ENCODE measurements around the gene MYLK3.

MYLK3 gene

DNA sequence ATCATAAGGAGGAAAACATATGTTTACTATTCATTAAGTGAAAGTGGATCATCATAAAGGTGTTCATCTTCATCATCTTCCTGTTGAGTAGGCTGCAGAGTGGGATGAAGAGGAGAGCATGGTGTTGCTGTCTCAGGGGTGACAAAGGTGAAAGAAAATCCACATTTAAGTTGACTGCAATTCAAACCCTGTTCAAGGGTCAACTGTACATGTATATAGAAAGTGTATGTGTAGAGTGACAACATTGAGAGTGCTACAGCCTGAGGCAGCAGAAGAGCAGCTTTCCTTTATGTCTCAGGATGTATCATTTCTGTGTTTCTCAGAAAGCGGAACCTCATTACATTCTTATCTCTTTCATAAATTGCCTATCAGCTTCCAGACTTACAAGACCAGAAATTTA lies 41.5 kb downstream of the MYLK3 start:
- no peak for DNase-seq (ENCODE audit: extremely low read depth, low read depth)
- TF ChIP-seq, protein P1, sequence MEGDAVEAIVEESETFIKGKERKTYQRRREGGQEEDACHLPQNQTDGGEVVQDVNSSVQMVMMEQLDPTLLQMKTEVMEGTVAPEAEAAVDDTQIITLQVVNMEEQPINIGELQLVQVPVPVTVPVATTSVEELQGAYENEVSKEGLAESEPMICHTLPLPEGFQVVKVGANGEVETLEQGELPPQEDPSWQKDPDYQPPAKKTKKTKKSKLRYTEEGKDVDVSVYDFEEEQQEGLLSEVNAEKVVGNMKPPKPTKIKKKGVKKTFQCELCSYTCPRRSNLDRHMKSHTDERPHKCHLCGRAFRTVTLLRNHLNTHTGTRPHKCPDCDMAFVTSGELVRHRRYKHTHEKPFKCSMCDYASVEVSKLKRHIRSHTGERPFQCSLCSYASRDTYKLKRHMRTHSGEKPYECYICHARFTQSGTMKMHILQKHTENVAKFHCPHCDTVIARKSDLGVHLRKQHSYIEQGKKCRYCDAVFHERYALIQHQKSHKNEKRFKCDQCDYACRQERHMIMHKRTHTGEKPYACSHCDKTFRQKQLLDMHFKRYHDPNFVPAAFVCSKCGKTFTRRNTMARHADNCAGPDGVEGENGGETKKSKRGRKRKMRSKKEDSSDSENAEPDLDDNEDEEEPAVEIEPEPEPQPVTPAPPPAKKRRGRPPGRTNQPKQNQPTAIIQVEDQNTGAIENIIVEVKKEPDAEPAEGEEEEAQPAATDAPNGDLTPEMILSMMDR (IDR thresholded peaks at IDR 0.05; ENCODE audit: low read depth, low read length): no peak

DNA sequence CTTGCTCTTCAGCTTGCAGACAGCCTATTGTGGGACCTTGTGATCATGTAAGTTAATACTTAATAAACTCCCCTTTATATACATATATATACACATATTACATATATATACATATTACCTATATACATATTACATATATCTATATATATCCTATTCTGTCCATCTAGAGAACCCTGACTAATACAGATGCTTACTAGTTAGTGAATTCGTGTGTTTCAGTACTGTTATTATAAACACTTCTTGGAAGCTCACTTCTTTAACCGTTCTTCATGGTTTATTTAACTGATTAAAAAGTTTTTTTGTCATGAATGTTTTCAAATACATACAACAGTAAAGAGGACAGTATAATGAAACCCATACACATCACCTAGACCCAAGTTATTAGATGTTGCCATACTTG lies 46.1 kb downstream of the MYLK3 start:
- TF ChIP-seq, protein P1 (IDR thresholded peaks at IDR 0.05; ENCODE audit: low read depth, low read length): no peak
- DNase-seq (ENCODE audit: extremely low read depth, low read depth): no peak

DNA sequence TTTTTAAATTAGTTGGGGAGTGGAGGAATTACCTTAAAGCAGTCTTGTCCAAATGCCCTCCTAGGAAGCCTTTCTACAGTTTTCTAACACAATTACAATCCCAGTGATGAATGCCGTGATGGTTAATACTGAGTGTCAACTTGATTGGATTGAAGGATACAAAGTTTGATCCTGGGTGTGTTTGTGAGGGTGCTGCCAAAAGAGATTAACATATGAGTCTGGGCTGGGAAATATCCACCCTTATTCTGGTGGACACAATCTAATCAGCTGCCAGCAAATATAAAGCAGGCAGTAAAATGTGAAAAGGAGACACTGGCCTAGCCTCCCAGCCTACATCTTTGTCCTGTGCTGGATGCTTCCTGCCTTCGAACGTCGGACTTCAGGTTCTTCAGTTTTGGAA lies 46.5 kb downstream of the MYLK3 start:
- DNase-seq (ENCODE audit: extremely low read depth, low read depth): no peak
- TF ChIP-seq, protein P1 (IDR thresholded peaks at IDR 0.05; ENCODE audit: low read depth, low read length): no peak

DNA sequence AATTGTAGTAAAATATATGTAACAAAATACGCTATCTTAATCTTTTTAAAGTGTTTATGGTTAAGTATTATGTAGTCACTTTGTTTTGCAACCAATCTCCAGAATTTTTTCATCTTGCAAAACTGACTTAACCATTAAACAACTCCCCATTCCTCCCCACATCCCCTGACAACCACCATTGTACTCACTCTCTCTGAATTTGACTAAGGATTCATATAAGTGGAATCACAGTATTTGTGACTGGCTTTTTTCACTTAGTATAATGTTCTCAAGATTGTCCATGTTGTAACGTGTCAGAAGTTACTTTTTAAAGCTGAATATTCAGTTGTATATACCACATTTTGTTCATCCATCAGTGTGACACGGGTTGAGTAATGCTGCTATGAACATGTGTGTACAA lies 48.1 kb downstream of the MYLK3 start:
- TF ChIP-seq, protein P1 (IDR thresholded peaks at IDR 0.05; ENCODE audit: low read depth, low read length): no peak
- no peak for DNase-seq (ENCODE audit: extremely low read depth, low read depth)

DNA sequence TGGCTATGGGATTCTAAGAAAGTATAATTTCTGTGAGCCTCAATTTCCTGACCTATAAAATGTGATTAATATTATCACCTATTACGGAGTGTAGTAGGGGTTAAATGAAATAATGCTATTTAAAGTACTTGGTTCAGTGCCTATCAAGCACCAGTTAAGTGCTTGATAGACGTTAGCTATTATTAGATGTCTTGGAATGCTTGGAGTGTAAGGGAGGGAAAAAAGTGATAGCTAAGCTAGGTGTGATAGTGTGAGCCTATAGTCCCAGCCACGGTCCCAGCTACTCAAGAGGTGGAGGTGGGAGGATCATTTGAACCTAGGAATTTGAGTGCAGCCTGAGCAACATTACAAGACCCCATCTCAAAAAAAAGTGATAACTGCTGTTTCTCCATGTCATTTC lies 51.2 kb downstream of the MYLK3 start:
- DNase-seq (ENCODE audit: extremely low read depth, low read depth): no peak
- TF ChIP-seq, protein P1 (IDR thresholded peaks at IDR 0.05; ENCODE audit: low read depth, low read length): no peak

DNA sequence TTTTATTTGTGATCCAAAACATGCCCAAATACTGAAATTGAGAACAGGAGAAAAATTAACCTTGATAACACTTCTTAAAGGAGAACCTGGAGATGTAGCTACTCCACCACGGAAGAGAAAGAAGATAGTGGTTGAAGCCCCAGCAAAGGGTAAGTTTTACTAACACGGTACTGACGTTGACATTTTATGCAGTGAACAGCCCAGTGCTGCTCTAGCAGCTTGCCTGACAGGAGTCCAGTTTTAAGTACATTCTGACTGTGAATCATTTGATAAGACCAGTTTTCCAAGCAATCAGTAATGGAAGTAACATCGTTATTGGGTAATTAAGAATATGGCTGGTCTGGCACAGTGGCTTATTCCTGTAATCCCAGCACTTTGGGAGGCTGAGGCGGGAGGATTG lies 52.2 kb downstream of the MYLK3 start:
- TF ChIP-seq, protein P1 (IDR thresholded peaks at IDR 0.05; ENCODE audit: low read depth, low read length): no peak
- no peak for DNase-seq (ENCODE audit: extremely low read depth, low read depth)

DNA sequence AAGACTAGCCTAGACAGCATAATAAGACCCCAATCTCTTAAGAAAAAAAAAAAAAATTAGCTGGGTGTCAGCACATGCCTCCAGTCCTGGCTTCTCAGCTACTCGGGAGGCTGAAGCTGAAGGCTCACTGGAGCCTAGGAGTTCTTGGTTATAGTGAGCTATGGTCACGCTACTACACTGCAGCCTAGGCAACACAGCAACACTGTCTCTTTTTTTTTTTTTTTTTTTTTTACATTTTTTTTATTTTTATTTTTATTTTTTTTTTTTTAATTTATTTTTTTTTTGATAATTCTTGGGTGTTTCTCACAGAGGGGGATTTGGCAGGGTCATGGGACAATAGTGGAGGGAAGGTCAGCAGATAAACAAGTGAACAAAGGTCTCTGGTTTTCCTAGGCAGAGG lies 54.5 kb downstream of the MYLK3 start:
- TF ChIP-seq, protein P1 (IDR thresholded peaks at IDR 0.05; ENCODE audit: low read depth, low read length): no peak
- DNase-seq (ENCODE audit: extremely low read depth, low read depth): no peak

Data from AG09319 (cell line).